ENCODE data around the gene DAAM2.

Gene DAAM2

GRCh38 chr6:39790772-39791171, 1.4 kb upstream of the DAAM2 start:
- H3K27ac ChIP-seq (ENCODE audit: low read length): no peak overlapping the region
- no peaks in the 10 kb centered on the region for H3K36me3 ChIP-seq (ENCODE audit: control insufficient read depth in 1 of 2, insufficient read depth in 2 of 2, low read length in 2 of 2)
- no peak overlapping the region for H3K4me3 ChIP-seq (ENCODE audit: low read depth in 1 of 2, low read length in 2 of 2)
- peaks cover 0 to 21% of the 10 kb centered on the region in 2 donors for H3K4me1 ChIP-seq (ENCODE audit: control insufficient read depth in 1 of 2, insufficient read depth in 2 of 2, low read length in 2 of 2)
- no peaks in the 10 kb centered on the region for H3K9me3 ChIP-seq (ENCODE audit: control insufficient read depth in 1 of 2, low read length in 2 of 2)
- no peaks in the 10 kb centered on the region for H3K27me3 ChIP-seq (ENCODE audit: low read depth, low read length)

- Histone ChIP-seq H3K4me1 (ENCODE audit: control insufficient read depth in 1 of 2, insufficient read depth in 2 of 2, low read length in 2 of 2) (peaks cover 0 to 26% of the 10 kb centered on the region in 2 donors), H3K27me3 (ENCODE audit: low read depth, low read length) (no peaks in the 10 kb centered on the region), H3K4me3 (ENCODE audit: low read depth in 1 of 2, low read length in 2 of 2) (no peak overlapping the region), H3K9me3 (ENCODE audit: control insufficient read depth in 1 of 2, low read length in 2 of 2) (no peaks in the 10 kb centered on the region), H3K27ac (ENCODE audit: low read length) (peak overlapping the region; percentile 36), H3K36me3 (ENCODE audit: control insufficient read depth in 1 of 2, insufficient read depth in 2 of 2, low read length in 2 of 2) (no peaks in the 10 kb centered on the region)
Measured at GRCh38 chr6:39791311-39791710, 865 bp upstream of the DAAM2 start.

GRCh38 chr6:39792540-39793450, 619 bp downstream of the DAAM2 start:
- peak overlapping the region; percentile 71 to 90 for H3K4me3 ChIP-seq (ENCODE audit: low read depth in 1 of 2, low read length in 2 of 2)

GRCh38 chr6:39793516-39793915, 1.3 kb downstream of the DAAM2 start:
- Histone ChIP-seq H3K4me3 (ENCODE audit: low read depth in 1 of 2, low read length in 2 of 2) (peak overlapping the region; percentile 71 to 90), H3K36me3 (ENCODE audit: control insufficient read depth in 1 of 2, insufficient read depth in 2 of 2, low read length in 2 of 2) (no peaks in the 10 kb centered on the region), H3K27me3 (ENCODE audit: low read depth, low read length) (no peaks in the 10 kb centered on the region), H3K27ac (ENCODE audit: low read length) (peak overlapping the region; percentile 85), H3K4me1 (ENCODE audit: control insufficient read depth in 1 of 2, insufficient read depth in 2 of 2, low read length in 2 of 2) (peaks cover 0 to 45% of the 10 kb centered on the region in 2 donors), H3K9me3 (ENCODE audit: control insufficient read depth in 1 of 2, low read length in 2 of 2) (no peaks in the 10 kb centered on the region)

More at GRCh38 chr6:39792540-39793450, 619 bp downstream of the DAAM2 start:
- peaks cover 0 to 39% of the 10 kb centered on the region in 2 donors for H3K4me1 ChIP-seq (ENCODE audit: control insufficient read depth in 1 of 2, insufficient read depth in 2 of 2, low read length in 2 of 2)
- H3K27ac ChIP-seq (ENCODE audit: low read length): peak overlapping the region; percentile 85
- H3K9me3 ChIP-seq (ENCODE audit: control insufficient read depth in 1 of 2, low read length in 2 of 2): no peaks in the 10 kb centered on the region
- H3K27me3 ChIP-seq (ENCODE audit: low read depth, low read length): no peaks in the 10 kb centered on the region
- H3K36me3 ChIP-seq (ENCODE audit: control insufficient read depth in 1 of 2, insufficient read depth in 2 of 2, low read length in 2 of 2): no peaks in the 10 kb centered on the region

GRCh38 chr6:39794231-39794630, 2.1 kb downstream of the DAAM2 start:
- Histone ChIP-seq H3K9me3 (ENCODE audit: control insufficient read depth in 1 of 2, low read length in 2 of 2) (no peaks in the 10 kb centered on the region), H3K36me3 (ENCODE audit: control insufficient read depth in 1 of 2, insufficient read depth in 2 of 2, low read length in 2 of 2) (no peaks in the 10 kb centered on the region), H3K4me1 (ENCODE audit: control insufficient read depth in 1 of 2, insufficient read depth in 2 of 2, low read length in 2 of 2) (peaks cover 0 to 45% of the 10 kb centered on the region in 2 donors), H3K27me3 (ENCODE audit: low read depth, low read length) (no peaks in the 10 kb centered on the region), H3K27ac (ENCODE audit: low read length) (peak overlapping the region; percentile 85), H3K4me3 (ENCODE audit: low read depth in 1 of 2, low read length in 2 of 2) (peak overlapping the region; percentile 71 to 90)

- Histone ChIP-seq H3K9me3 (ENCODE audit: control insufficient read depth in 1 of 2, low read length in 2 of 2) (no peaks in the 10 kb centered on the region), H3K4me1 (ENCODE audit: control insufficient read depth in 1 of 2, insufficient read depth in 2 of 2, low read length in 2 of 2) (peaks cover 3 to 64% of the 10 kb centered on the region in 2 donors), H3K4me3 (ENCODE audit: low read depth in 1 of 2, low read length in 2 of 2) (no peak overlapping the region), H3K36me3 (ENCODE audit: control insufficient read depth in 1 of 2, insufficient read depth in 2 of 2, low read length in 2 of 2) (no peaks in the 10 kb centered on the region), H3K27ac (ENCODE audit: low read length) (no peak overlapping the region), H3K27me3 (ENCODE audit: low read depth, low read length) (no peaks in the 10 kb centered on the region)
Measured at GRCh38 chr6:39797751-39798150, 5.6 kb downstream of the DAAM2 start.

GRCh38 chr6:39800034-39801032, 8.2 kb downstream of the DAAM2 start:
- H3K36me3 ChIP-seq (ENCODE audit: control insufficient read depth in 1 of 2, insufficient read depth in 2 of 2, low read length in 2 of 2): no peaks in the 10 kb centered on the region
- no peak overlapping the region for H3K4me3 ChIP-seq (ENCODE audit: low read depth in 1 of 2, low read length in 2 of 2)
- H3K4me1 ChIP-seq (ENCODE audit: control insufficient read depth in 1 of 2, insufficient read depth in 2 of 2, low read length in 2 of 2): peaks cover 8 to 71% of the 10 kb centered on the region in 2 donors
- H3K27ac ChIP-seq (ENCODE audit: low read length): no peak overlapping the region
- H3K27me3 ChIP-seq (ENCODE audit: low read depth, low read length): no peaks in the 10 kb centered on the region
- no peaks in the 10 kb centered on the region for H3K9me3 ChIP-seq (ENCODE audit: control insufficient read depth in 1 of 2, low read length in 2 of 2)

- Histone ChIP-seq H3K4me1 (ENCODE audit: control insufficient read depth in 1 of 2, insufficient read depth in 2 of 2, low read length in 2 of 2) (peaks cover 8 to 66% of the 10 kb centered on the region in 2 donors), H3K4me3 (ENCODE audit: low read depth in 1 of 2, low read length in 2 of 2) (no peak overlapping the region), H3K27ac (ENCODE audit: low read length) (no peak overlapping the region), H3K36me3 (ENCODE audit: control insufficient read depth in 1 of 2, insufficient read depth in 2 of 2, low read length in 2 of 2) (no peaks in the 10 kb centered on the region), H3K9me3 (ENCODE audit: control insufficient read depth in 1 of 2, low read length in 2 of 2) (no peaks in the 10 kb centered on the region), H3K27me3 (ENCODE audit: low read depth, low read length) (no peaks in the 10 kb centered on the region)
Measured at GRCh38 chr6:39801456-39802251, 9.5 kb downstream of the DAAM2 start.

- no peak overlapping the region for H3K4me3 ChIP-seq (ENCODE audit: low read depth in 1 of 2, low read length in 2 of 2)
- no peaks in the 10 kb centered on the region for H3K36me3 ChIP-seq (ENCODE audit: control insufficient read depth in 1 of 2, insufficient read depth in 2 of 2, low read length in 2 of 2)
- H3K4me1 ChIP-seq (ENCODE audit: control insufficient read depth in 1 of 2, insufficient read depth in 2 of 2, low read length in 2 of 2): peaks cover 8 to 54% of the 10 kb centered on the region in 2 donors
- H3K27ac ChIP-seq (ENCODE audit: low read length): no peak overlapping the region
- no peaks in the 10 kb centered on the region for H3K9me3 ChIP-seq (ENCODE audit: control insufficient read depth in 1 of 2, low read length in 2 of 2)
- no peaks in the 10 kb centered on the region for H3K27me3 ChIP-seq (ENCODE audit: low read depth, low read length)
Measured at GRCh38 chr6:39803872-39804271, 11.7 kb downstream of the DAAM2 start.

GRCh38 chr6:39804466-39805065, 12.4 kb downstream of the DAAM2 start:
- Histone ChIP-seq H3K4me1 (ENCODE audit: control insufficient read depth in 1 of 2, insufficient read depth in 2 of 2, low read length in 2 of 2) (peaks cover 8 to 58% of the 10 kb centered on the region in 2 donors), H3K36me3 (ENCODE audit: control insufficient read depth in 1 of 2, insufficient read depth in 2 of 2, low read length in 2 of 2) (no peaks in the 10 kb centered on the region), H3K27me3 (ENCODE audit: low read depth, low read length) (no peaks in the 10 kb centered on the region), H3K9me3 (ENCODE audit: control insufficient read depth in 1 of 2, low read length in 2 of 2) (no peaks in the 10 kb centered on the region), H3K4me3 (ENCODE audit: low read depth in 1 of 2, low read length in 2 of 2) (no peak overlapping the region), H3K27ac (ENCODE audit: low read length) (no peak overlapping the region)

Data from muscle layer of duodenum (tissue), 2 donors.